HG03097 (cell line): ENCODE measurements around the gene OR14A2.
"Not testable (repeated sequence)": the region's sequence is repeated elsewhere in the genome, so short reads cannot be mapped to it uniquely, and the experiment has no call there.

Experiments used
- ATAC-seq: cut with Tn5 transposase; IDR thresholded peaks from one replicate; pipeline ENCODE4 v1.9.1; 2021; ENCODE audit not compliant: unreplicated experiment, low FRiP score

OR14A2 gene

GRCh38 chr1:247748041-247748440 lies at the start of gene OR14A2:
OR14A2 (minus strand) TSS chr1:247748141.
- ATAC-seq: no peak

- ATAC-seq: no peak
Observed at GRCh38 chr1:247797518-247797917, 49.6 kb upstream of the OR14A2 start.

GRCh38 chr1:247769603-247770002 lies 21.7 kb upstream of the OR14A2 start:
- no peak for ATAC-seq

GRCh38 chr1:247760456-247760855 lies 12.5 kb upstream of the OR14A2 start, which contains the start of gene OR1C1:
OR1C1 (minus strand) TSS chr1:247760556; CDS start chr1:247758406, 2,150 bp downstream.
- ATAC-seq: no peak

GRCh38 chr1:247754311-247754710 lies 6.4 kb upstream of the OR14A2 start:
- ATAC-seq: not testable (repeated sequence)

GRCh38 chr1:247749870-247750269 lies 1.9 kb upstream of the OR14A2 start:
- ATAC-seq: no peak

- no peak for ATAC-seq
Observed at GRCh38 chr1:247747616-247748015, 325 bp downstream of the OR14A2 start.

GRCh38 chr1:247746391-247746935 lies 1.5 kb downstream of the OR14A2 start:
- ATAC-seq: no peak

- ATAC-seq: not testable (repeated sequence)
Observed at GRCh38 chr1:247742215-247742760, 5.7 kb downstream of the OR14A2 start.

GRCh38 chr1:247741756-247742155 lies 6.2 kb downstream of the OR14A2 start:
- ATAC-seq: no peak

GRCh38 chr1:247740721-247741120 lies 7.2 kb downstream of the OR14A2 start:
- ATAC-seq: no peak

- no peak for ATAC-seq
Observed at GRCh38 chr1:247738315-247738714, 9.6 kb downstream of the OR14A2 start, which contains the start of gene OR14K1. OR14K1 (plus strand) TSS chr1:247738615; CDS start chr1:247738615, 0 bp downstream.

- ATAC-seq: no peak
Observed at GRCh38 chr1:247721222-247721621, 26.7 kb downstream of the OR14A2 start.

- ATAC-seq: no peak
Observed at GRCh38 chr1:247716546-247716945, 31.4 kb downstream of the OR14A2 start, which contains the start of gene OR6F1. OR6F1 (minus strand) TSS chr1:247716646; CDS start chr1:247712755, 3,891 bp downstream.

- ATAC-seq: no peak
Observed at GRCh38 chr1:247713753-247714152, 34.2 kb downstream of the OR14A2 start.

- ATAC-seq: not testable (repeated sequence)
Observed at GRCh38 chr1:247710681-247711080, 37.3 kb downstream of the OR14A2 start.

GRCh38 chr1:247701338-247701737 lies 46.6 kb downstream of the OR14A2 start:
- no peak for ATAC-seq

GRCh38 chr1:247681288-247681897 lies 66.5 kb downstream of the OR14A2 start:
- no peak for ATAC-seq

- ATAC-seq: no peak
Observed at GRCh38 chr1:247680171-247680570, 67.8 kb downstream of the OR14A2 start.

GRCh38 chr1:247679639-247680038 lies 68.3 kb downstream of the OR14A2 start, which contains the start of gene OR13G1:
OR13G1 (minus strand) TSS chr1:247679739; CDS start chr1:247673041, 6,698 bp downstream.
- no peak for ATAC-seq
